DND-41 (cell line): ENCODE measurements around the gene ITPRIPL2.

ENCODE experiments used
- ATAC-seq: fragments of 200-7000 bp; cut with Tn5 transposase; 3 replicates; pipeline ENCODE4 v1.9.1; 2021; ENCODE audit warnings: low read depth; ENCODE audit not compliant: insufficient read depth
- DNase-seq: peaks from one replicate; pipeline ENCODE4 v3.0.0-alpha.2; 2020
- H2AFZ ChIP-seq: 2 replicates; pipeline ENCODE4 v1.6.0; 2012; ENCODE audit warnings: low read depth, low read length
- H3K27ac ChIP-seq: 2 replicates; pipeline ENCODE4 v1.5.1; 2012; ENCODE audit warnings: low read length, inconsistent platforms
- H3K27me3 ChIP-seq: fragments of 200-600 bp; sonication (generic); 2 replicates; pipeline ENCODE4 v1.6.0; 2012; ENCODE audit warnings: low read length, mild to moderate bottlenecking, inconsistent platforms; ENCODE audit not compliant: insufficient read depth, poor library complexity
- H3K36me3 ChIP-seq: 2 replicates; pipeline ENCODE4 v1.5.1; 2012; ENCODE audit warnings: low read length, inconsistent platforms; ENCODE audit not compliant: insufficient read depth
- H3K4me1 ChIP-seq: 2 replicates; pipeline ENCODE4 v1.5.1; 2012; ENCODE audit warnings: mild to moderate bottlenecking, low read length; ENCODE audit not compliant: insufficient read depth
- H3K4me2 ChIP-seq: 2 replicates; pipeline ENCODE4 v1.6.0; 2012; ENCODE audit warnings: mild to moderate bottlenecking, moderate library complexity, low read length, inconsistent platforms; ENCODE audit not compliant: insufficient read depth
- H3K4me3 ChIP-seq, 2 experiments: fragments of 200-600 bp in 1 of 2; shearing (Covaris generic) in 1 of 2; 2 replicates each; pipeline ENCODE4 v1.5.1; 2012 to 2016; ENCODE audit warnings: inconsistent platforms in 2 of 2, low read length in 2 of 2, mild to moderate bottlenecking in 2 of 2, low read depth in 1 of 2, moderate library complexity in 1 of 2
- H3K79me2 ChIP-seq: 2 replicates; pipeline ENCODE4 v1.6.0; 2012; ENCODE audit warnings: low read length, inconsistent platforms; ENCODE audit not compliant: insufficient read depth
- H3K9ac ChIP-seq: 2 replicates; pipeline ENCODE4 v1.6.0; 2012; ENCODE audit warnings: low read depth, mild to moderate bottlenecking, inconsistent platforms, low read length, moderate library complexity
- H3K9me3 ChIP-seq: 2 replicates; pipeline ENCODE4 v1.5.1; 2012; ENCODE audit warnings: low read length, moderate library complexity, mild to moderate bottlenecking, inconsistent platforms; ENCODE audit not compliant: insufficient read depth, severe bottlenecking
- H4K20me1 ChIP-seq: 2 replicates; pipeline ENCODE4 v1.6.0; 2012; ENCODE audit warnings: low read length; ENCODE audit not compliant: insufficient read depth
- CTCF ChIP-seq: IDR thresholded peaks from 2 replicates; pipeline ENCODE4 v1.5.1; 2012; ENCODE audit warnings: borderline replicate concordance, low read length, moderate library complexity, mild to moderate bottlenecking; ENCODE audit not compliant: poor library complexity, severe bottlenecking; ENCODE audit errors: extremely low read depth
- EZH2 ChIP-seq: IDR thresholded peaks from 3 replicates; pipeline ENCODE4 v1.6.1; 2012; ENCODE audit warnings: borderline replicate concordance, low read depth, mild to moderate bottlenecking, moderate library complexity, low read length, inconsistent platforms; ENCODE audit not compliant: severe bottlenecking

ITPRIPL2 gene

GRCh38 chr16:19110537-19111360 is 3.0 kb upstream of the ITPRIPL2 start:
- no peaks in the 10 kb centered on the region for H3K27me3 ChIP-seq
- no peaks in the 10 kb centered on the region for H3K36me3 ChIP-seq
- H3K9me3 ChIP-seq, result no peaks in the 10 kb centered on the region
- DNase-seq, result no peak
- no peak overlapping the region for H3K9ac ChIP-seq
- H4K20me1 ChIP-seq, result no peaks in the 10 kb centered on the region
- TF ChIP-seq CTCF (no peak), EZH2 (no peak)
- H3K79me2 ChIP-seq, result no peaks in the 10 kb centered on the region
- no peak overlapping the region for H3K27ac ChIP-seq
- no peak for ATAC-seq
- no peak overlapping the region for H3K4me2 ChIP-seq
- no peak overlapping the region for H3K4me3 ChIP-seq
- no peaks in the 10 kb centered on the region for H3K4me1 ChIP-seq
- no peak overlapping the region for H2AFZ ChIP-seq

GRCh38 chr16:19112099-19112407 is 1.7 kb upstream of the ITPRIPL2 start:
- no peak overlapping the region for H2AFZ ChIP-seq
- peaks cover 5% of the 10 kb centered on the region for H3K27me3 ChIP-seq
- H4K20me1 ChIP-seq, result no peaks in the 10 kb centered on the region
- no peak overlapping the region for H3K4me3 ChIP-seq
- DNase-seq (no peak), ATAC-seq (no peak)
- TF ChIP-seq CTCF, result no peak
- no peak for TF ChIP-seq EZH2
- no peak overlapping the region for H3K9ac ChIP-seq
- H3K79me2 ChIP-seq, result no peaks in the 10 kb centered on the region
- H3K27ac ChIP-seq, result no peak overlapping the region
- H3K4me2 ChIP-seq, result no peak overlapping the region
- H3K9me3 ChIP-seq, result no peaks in the 10 kb centered on the region
- no peaks in the 10 kb centered on the region for H3K4me1 ChIP-seq
- H3K36me3 ChIP-seq, result no peaks in the 10 kb centered on the region

- H3K27ac ChIP-seq, result no peak overlapping the region
- ATAC-seq (no peak), DNase-seq (no peak)
- no peaks in the 10 kb centered on the region for H3K36me3 ChIP-seq
- no peak overlapping the region for H3K4me3 ChIP-seq
- no peak overlapping the region for H2AFZ ChIP-seq
- no peak overlapping the region for H3K9ac ChIP-seq
- no peaks in the 10 kb centered on the region for H3K9me3 ChIP-seq
- H3K79me2 ChIP-seq, result no peaks in the 10 kb centered on the region
- no peaks in the 10 kb centered on the region for H4K20me1 ChIP-seq
- TF ChIP-seq EZH2 (no peak), CTCF (no peak)
- peaks cover 17% of the 10 kb centered on the region for H3K27me3 ChIP-seq
- H3K4me2 ChIP-seq, result no peak overlapping the region
- H3K4me1 ChIP-seq, result no peaks in the 10 kb centered on the region
Measured at GRCh38 chr16:19114359-19115147, 789 bp downstream of the ITPRIPL2 start.
